ENCODE data around the gene CXCL17. TPM values are rescaled to one million over a fixed set of nuclear protein-coding genes. Genes with fewer than 3 reads are reported as not detected.

The CXCL17 gene
- total RNA-seq, 2 donors from 2014 or later = 6.3 to 19.2 TPM

DNA sequence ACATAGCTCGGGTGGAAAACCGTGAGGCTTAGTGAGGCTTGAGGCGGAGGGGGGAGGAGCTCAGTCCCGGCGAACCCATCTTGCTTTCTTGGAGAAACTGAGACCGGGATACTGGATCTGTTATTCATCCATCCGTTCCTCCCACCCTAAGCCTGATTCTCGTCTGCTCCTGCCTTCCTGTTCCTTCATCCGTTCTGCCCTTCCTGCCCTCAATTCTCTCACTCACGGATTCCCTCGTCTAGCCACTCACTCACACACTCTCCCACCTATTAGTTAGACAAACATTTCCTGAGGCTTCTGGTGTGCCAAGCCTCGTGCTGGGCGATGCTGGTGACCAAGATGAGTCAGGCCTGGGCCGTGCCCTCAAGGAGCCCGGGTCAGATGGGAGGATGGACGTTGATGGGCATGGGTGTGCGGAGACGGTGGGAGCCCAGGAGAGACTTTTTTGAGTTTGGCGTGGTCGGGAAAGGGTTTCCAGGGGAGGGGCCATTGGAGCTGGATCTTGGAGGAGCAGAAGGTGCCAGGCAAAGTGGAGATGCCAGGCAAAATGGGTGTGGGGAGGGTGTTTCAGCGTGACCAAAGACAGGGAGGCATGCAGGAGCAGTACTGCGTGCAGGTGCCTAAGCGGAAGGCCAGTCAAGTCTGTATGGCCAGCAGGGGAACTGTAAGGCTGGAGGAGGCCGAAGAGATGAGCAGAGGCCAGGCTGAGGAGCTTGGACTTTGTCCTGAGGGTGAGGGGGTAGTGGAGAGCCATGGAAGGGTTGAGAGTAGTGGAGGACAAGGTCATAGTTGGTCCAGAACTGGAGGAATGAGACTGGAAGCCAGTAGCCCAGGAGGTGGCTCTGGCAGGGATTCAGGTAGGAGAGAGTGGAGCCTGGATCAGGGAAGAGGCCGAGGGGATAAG, 45.2 kb downstream of the CXCL17 start:
- Histone ChIP-seq H3K9me3 (no peaks in the 10 kb centered on the region), H3K4me1 (peaks cover 31% of the 10 kb centered on the region), H3K27me3 (no peaks in the 10 kb centered on the region), H3K36me3 (replicated peaks in 1 of 2; ENCODE audit: insufficient read depth in 1 of 2, low read depth in 2 of 2) (no peaks in the 10 kb centered on the region), H3K27ac (peak overlapping the region; percentile 60 to 82 (median 73)), H3K4me3 (peak overlapping the region; percentile 28 to 70)
- TF ChIP-seq, protein P1, sequence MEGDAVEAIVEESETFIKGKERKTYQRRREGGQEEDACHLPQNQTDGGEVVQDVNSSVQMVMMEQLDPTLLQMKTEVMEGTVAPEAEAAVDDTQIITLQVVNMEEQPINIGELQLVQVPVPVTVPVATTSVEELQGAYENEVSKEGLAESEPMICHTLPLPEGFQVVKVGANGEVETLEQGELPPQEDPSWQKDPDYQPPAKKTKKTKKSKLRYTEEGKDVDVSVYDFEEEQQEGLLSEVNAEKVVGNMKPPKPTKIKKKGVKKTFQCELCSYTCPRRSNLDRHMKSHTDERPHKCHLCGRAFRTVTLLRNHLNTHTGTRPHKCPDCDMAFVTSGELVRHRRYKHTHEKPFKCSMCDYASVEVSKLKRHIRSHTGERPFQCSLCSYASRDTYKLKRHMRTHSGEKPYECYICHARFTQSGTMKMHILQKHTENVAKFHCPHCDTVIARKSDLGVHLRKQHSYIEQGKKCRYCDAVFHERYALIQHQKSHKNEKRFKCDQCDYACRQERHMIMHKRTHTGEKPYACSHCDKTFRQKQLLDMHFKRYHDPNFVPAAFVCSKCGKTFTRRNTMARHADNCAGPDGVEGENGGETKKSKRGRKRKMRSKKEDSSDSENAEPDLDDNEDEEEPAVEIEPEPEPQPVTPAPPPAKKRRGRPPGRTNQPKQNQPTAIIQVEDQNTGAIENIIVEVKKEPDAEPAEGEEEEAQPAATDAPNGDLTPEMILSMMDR (IDR thresholded peaks at IDR 0.05) = no peak
- no peak for TF ChIP-seq POLR2A (IDR thresholded peaks at IDR 0.05)
- DNase-seq = peak in 1 of 4 donors; percentile 23
- no peak for ATAC-seq
- 24% methylated on average over 25 of the region's 25 CpGs for WGBS, 2 donors
- intact Hi-C loops (cut with DNase I) = no loop called here

DNA sequence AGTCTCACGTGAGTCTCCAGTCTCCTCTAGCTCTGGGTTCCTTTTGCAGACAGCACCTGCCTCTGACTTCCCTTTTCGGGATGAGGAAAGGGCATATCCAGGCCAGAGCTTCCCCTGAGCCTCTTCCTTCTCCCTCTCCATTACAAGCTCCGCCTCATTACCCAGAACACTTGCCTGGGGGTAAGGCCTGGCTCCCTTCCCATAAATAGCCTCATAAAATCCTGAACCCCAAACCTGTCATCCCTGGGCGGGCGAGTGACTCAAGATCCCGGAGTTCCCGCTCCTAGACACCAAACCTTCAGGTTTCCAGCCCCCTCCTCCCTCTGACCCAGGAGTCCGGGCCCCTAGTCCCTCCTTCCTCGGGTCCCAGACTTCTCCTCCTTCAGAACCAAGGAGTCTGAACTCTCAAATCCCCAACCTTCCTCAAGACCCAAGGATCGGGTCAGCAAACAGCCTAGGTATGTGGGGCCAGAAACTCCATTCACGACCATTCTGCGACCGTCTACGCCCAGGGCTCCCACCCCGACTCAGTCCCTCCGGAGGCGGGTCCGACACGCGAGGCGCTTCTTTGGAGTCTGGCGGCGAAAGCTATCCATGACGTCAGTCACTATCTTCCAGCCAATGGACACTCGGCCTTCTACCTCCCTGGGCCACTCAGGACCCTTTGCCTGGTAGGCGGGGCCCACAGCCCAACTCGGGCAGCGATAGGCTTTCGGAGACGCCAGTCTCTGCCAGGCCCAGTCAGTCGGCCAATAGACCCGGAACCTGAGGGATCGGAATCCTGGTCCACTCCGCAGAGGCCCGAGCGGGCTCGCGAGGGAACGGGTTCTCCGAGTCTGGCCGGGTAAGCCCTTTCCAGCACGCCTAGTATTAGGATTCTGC, 46.1 kb downstream of the CXCL17 start:
- Histone ChIP-seq H3K27ac (peak overlapping the region; percentile 60 to 82 (median 73)), H3K27me3 (no peaks in the 10 kb centered on the region), H3K9me3 (no peaks in the 10 kb centered on the region), H3K4me1 (peaks cover 23% of the 10 kb centered on the region), H3K4me3 (peak overlapping the region; percentile 28 to 70), H3K36me3 (replicated peaks in 1 of 2; ENCODE audit: insufficient read depth in 1 of 2, low read depth in 2 of 2) (no peaks in the 10 kb centered on the region)
- intact Hi-C loops (cut with DNase I) = no loop called here
- DNase-seq (peak; percentile 98 to 99 (median 99)), ATAC-seq (peak; percentile 98)
- 7 to 28% methylated on average over 13 to 42 of the region's 42 CpGs for WGBS, 2 donors
- TF ChIP-seq, protein P1 (IDR thresholded peaks at IDR 0.05) = no peak
- TF ChIP-seq POLR2A (IDR thresholded peaks at IDR 0.05) = peak; percentile 45 to 87 (median 84)

DNA sequence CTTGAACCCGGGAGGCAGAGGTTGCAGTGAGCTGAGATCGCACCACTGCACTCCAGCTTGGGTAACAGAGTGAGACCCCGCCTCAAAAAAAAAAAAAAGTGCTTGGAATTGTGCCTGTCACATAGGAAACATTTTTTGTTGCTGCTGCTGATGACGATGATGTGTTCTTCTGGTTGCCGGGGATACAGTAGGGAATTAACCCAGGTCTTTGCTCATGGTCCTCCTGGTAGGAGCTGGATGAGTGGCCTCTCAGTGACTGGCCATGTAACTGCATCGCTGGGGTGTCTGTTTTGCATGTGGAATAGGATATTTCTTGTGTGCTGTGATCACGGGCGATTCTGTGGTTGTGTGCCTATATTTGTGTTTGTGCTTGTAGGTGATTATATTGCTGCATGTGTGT, 48.0 kb downstream of the CXCL17 start:
- Histone ChIP-seq H3K36me3 (replicated peaks in 1 of 2; ENCODE audit: insufficient read depth in 1 of 2, low read depth in 2 of 2) (no peaks in the 10 kb centered on the region), H3K27ac (no peak overlapping the region), H3K9me3 (no peaks in the 10 kb centered on the region), H3K4me1 (peaks cover 17% of the 10 kb centered on the region), H3K27me3 (no peaks in the 10 kb centered on the region), H3K4me3 (no peak overlapping the region)
- intact Hi-C loops (cut with DNase I) = no loop called here
- ATAC-seq (no peak), DNase-seq (no peak)
- WGBS, 2 donors = 72 to 84% methylated on average over 7 to 8 of the region's 8 CpGs
- TF ChIP-seq, protein P1 (IDR thresholded peaks at IDR 0.05) = no peak
- no peak for TF ChIP-seq POLR2A (IDR thresholded peaks at IDR 0.05)

DNA sequence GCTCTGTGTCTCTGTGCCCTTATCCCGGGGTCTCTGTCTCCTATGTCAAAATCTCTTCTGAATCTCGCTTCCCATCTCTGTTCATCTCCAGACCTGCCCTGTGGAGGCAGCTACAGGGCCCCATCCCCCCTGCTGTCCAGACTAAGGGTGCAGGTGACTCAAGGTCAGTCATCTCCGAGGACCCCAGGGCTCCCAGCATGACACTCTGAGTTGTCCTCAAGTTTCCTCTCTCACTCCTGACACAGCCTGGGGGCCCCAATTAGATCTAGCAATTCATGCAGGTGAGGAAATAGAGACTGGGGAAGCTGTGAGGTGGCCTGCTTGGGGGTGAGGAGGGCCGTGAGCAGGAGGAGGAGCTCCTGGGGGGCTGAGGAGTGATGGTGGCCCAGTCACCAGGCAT, 50.6 kb downstream of the CXCL17 start:
- 44 to 47% methylated on average over 4 of the region's 4 CpGs for WGBS, 2 donors
- H3K27ac ChIP-seq = no peak overlapping the region
- H3K27me3 ChIP-seq = no peaks in the 10 kb centered on the region
- ATAC-seq = no peak
- no peak for DNase-seq
- intact Hi-C loops (cut with DNase I) = no loop called here
- no peaks in the 10 kb centered on the region for H3K9me3 ChIP-seq
- TF ChIP-seq, protein P1 (IDR thresholded peaks at IDR 0.05) = no peak
- TF ChIP-seq POLR2A (IDR thresholded peaks at IDR 0.05) = no peak
- H3K36me3 ChIP-seq (replicated peaks in 1 of 2; ENCODE audit: insufficient read depth in 1 of 2, low read depth in 2 of 2) = no peaks in the 10 kb centered on the region
- no peak overlapping the region for H3K4me3 ChIP-seq
- peaks cover 11% of the 10 kb centered on the region for H3K4me1 ChIP-seq
